Measurements from ENCODE around the gene GNG7.

GNG7 gene

GRCh38 chr19:2600914-2601870, 101.3 kb downstream of the GNG7 start:
- Histone ChIP-seq H3K9me3 (replicated peaks; ENCODE audit: low read length) (no peaks in the 10 kb centered on the region), H3K27me3 (ENCODE audit: control insufficient read depth, insufficient read depth, low read length) (no peaks in the 10 kb centered on the region), H3K4me1 (ENCODE audit: control insufficient read depth, insufficient read depth, low read length) (peaks cover 21% of the 10 kb centered on the region)

DNA sequence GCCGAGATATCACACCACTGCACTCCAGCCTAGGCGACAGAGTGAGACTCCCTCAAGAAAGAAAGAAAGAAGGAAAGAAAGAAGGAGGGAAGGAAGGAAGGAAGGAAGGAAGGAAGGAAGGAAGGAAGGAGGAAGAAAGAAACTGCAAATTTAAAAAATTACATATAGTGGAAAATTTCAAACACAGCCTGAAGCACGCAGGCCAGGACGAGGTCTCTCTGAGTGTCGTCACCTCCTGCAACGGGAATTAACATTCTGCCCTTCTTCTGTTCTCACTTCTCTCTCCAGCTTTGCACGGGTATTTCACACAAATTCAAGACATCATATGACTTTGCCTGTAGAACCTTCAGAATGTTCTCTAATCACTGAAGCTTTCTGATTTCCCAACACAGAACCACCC, 108.2 kb downstream of the GNG7 start:
- H3K9me3 ChIP-seq (replicated peaks; ENCODE audit: low read length), result no peaks in the 10 kb centered on the region

More at GRCh38 chr19:2600914-2601870, 101.3 kb downstream of the GNG7 start:
- no peak overlapping the region for H3K4me2 ChIP-seq (ENCODE audit: low read length)
- H3K9ac ChIP-seq (ENCODE audit: low read depth, low read length), result no peak overlapping the region
- no peak overlapping the region for H3K4me3 ChIP-seq (ENCODE audit: low read length)
- no peaks in the 10 kb centered on the region for H3K36me3 ChIP-seq (ENCODE audit: insufficient read depth, low read length)

DNA sequence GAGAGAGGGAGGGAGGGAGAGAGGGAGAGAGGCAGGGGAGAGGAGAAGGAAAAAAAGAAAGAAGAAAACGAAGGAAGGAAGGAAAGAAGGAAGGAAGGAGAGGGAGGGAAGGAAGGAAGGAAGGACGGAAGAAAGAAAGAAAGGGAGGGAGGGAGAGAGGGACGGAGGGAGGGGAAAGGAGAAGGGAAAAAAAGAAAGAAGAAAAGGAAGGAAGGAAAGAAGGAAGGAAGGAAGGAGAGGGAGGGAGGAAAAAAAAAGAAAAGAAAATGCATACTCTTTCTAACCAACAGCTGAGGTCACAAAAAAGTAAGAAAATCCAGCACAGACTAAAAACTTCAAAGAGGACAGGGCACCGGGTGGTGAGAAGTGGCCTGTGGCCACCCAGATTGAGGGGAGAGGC, 109.7 kb downstream of the GNG7 start:
- H3K36me3 ChIP-seq (ENCODE audit: insufficient read depth, low read length), result no peaks in the 10 kb centered on the region
- H3K9me3 ChIP-seq (replicated peaks; ENCODE audit: low read length), result no peaks in the 10 kb centered on the region
- H3K4me1 ChIP-seq (ENCODE audit: control insufficient read depth, insufficient read depth, low read length), result peaks cover 10% of the 10 kb centered on the region
- no peak overlapping the region for H3K9ac ChIP-seq (ENCODE audit: low read depth, low read length)
- peaks cover 6% of the 10 kb centered on the region for H3K27me3 ChIP-seq (ENCODE audit: control insufficient read depth, insufficient read depth, low read length)
- H3K4me3 ChIP-seq (ENCODE audit: low read length), result no peak overlapping the region
- H3K4me2 ChIP-seq (ENCODE audit: low read length), result no peak overlapping the region

More for the DNA sequence above, 108.2 kb downstream of the GNG7 start:
- H3K36me3 ChIP-seq (ENCODE audit: insufficient read depth, low read length), result no peaks in the 10 kb centered on the region
- peaks cover 3% of the 10 kb centered on the region for H3K4me1 ChIP-seq (ENCODE audit: control insufficient read depth, insufficient read depth, low read length)
- H3K4me3 ChIP-seq (ENCODE audit: low read length), result no peak overlapping the region
- no peak overlapping the region for H3K9ac ChIP-seq (ENCODE audit: low read depth, low read length)
- peaks cover 6% of the 10 kb centered on the region for H3K27me3 ChIP-seq (ENCODE audit: control insufficient read depth, insufficient read depth, low read length)
- H3K4me2 ChIP-seq (ENCODE audit: low read length), result no peak overlapping the region

- Histone ChIP-seq H3K9me3 (replicated peaks; ENCODE audit: low read length) (no peaks in the 10 kb centered on the region), H3K36me3 (ENCODE audit: insufficient read depth, low read length) (no peaks in the 10 kb centered on the region), H3K27me3 (ENCODE audit: control insufficient read depth, insufficient read depth, low read length) (peaks cover 6% of the 10 kb centered on the region)
Measured at GRCh38 chr19:2591537-2592291, 110.8 kb downstream of the GNG7 start.

GRCh38 chr19:2590630-2591399, 111.7 kb downstream of the GNG7 start:
- Histone ChIP-seq H3K27me3 (ENCODE audit: control insufficient read depth, insufficient read depth, low read length) (peaks cover 6% of the 10 kb centered on the region), H3K4me3 (ENCODE audit: low read length) (no peak overlapping the region), H3K4me2 (ENCODE audit: low read length) (no peak overlapping the region), H3K36me3 (ENCODE audit: insufficient read depth, low read length) (no peaks in the 10 kb centered on the region), H3K4me1 (ENCODE audit: control insufficient read depth, insufficient read depth, low read length) (peaks cover 15% of the 10 kb centered on the region), H3K9me3 (replicated peaks; ENCODE audit: low read length) (no peaks in the 10 kb centered on the region), H3K9ac (ENCODE audit: low read depth, low read length) (no peak overlapping the region)

More at GRCh38 chr19:2591537-2592291, 110.8 kb downstream of the GNG7 start:
- Histone ChIP-seq H3K4me2 (ENCODE audit: low read length) (no peak overlapping the region), H3K4me3 (ENCODE audit: low read length) (no peak overlapping the region), H3K9ac (ENCODE audit: low read depth, low read length) (no peak overlapping the region), H3K4me1 (ENCODE audit: control insufficient read depth, insufficient read depth, low read length) (peaks cover 15% of the 10 kb centered on the region)

DNA sequence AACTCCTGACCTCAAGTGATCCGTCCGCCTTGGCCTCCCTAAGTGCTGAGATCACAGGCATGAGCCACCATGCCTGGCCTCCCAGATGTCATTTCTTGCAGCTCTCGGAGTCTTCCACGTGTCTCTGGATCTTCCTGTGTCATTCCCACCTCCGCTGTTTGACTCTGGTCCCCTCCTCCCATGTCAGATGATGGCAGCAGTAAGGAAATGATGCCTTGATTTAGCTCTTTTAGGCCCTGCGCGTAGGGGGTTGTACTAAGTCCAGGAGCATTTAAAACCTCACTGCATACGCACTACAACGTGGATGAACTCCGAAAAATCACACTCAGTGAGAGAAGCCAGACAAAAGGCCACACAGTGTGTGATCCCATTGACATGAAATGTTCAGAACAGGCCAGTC, 113.1 kb downstream of the GNG7 start:
- Histone ChIP-seq H3K27me3 (ENCODE audit: control insufficient read depth, insufficient read depth, low read length) (peaks cover 6% of the 10 kb centered on the region), H3K9me3 (replicated peaks; ENCODE audit: low read length) (no peaks in the 10 kb centered on the region), H3K36me3 (ENCODE audit: insufficient read depth, low read length) (no peaks in the 10 kb centered on the region), H3K4me2 (ENCODE audit: low read length) (no peak overlapping the region), H3K4me1 (ENCODE audit: control insufficient read depth, insufficient read depth, low read length) (peaks cover 15% of the 10 kb centered on the region), H3K4me3 (ENCODE audit: low read length) (no peak overlapping the region), H3K9ac (ENCODE audit: low read depth, low read length) (no peak overlapping the region)

DNA sequence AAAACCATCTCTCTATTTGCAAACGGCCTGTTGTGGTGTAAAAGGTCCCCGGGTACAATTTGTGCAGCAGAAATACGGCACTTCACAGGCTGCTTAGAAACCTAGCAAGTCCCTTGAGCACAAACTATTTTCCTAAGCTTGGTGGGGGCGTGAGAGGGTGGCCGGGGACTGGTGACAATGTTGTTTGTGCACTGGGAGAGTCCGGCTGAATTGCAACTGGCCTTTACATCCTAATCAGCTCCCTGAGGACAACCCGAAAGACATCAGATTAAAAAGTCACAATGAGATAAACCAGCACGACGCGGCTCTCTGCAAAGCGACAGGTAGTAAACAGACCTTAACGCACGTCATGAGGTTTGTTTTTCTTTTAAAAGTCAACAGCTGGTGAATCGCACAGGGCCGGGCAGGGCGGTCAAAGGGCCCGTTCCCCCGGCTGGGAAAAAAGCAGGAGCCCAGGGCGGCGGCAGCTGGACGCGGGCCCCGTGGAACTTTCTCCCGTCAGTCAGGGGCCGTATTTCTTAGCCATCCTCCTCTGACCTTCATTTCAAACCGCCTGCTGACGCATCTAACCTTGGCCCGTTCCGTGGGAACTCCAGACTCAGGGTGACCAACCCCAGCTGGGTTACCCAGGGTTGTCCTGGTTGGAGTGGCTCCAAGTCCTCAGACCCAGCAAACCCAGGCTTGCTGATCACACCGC, 114.3 kb downstream of the GNG7 start:
- no peaks in the 10 kb centered on the region for H3K9me3 ChIP-seq (replicated peaks; ENCODE audit: low read length)
- no peaks in the 10 kb centered on the region for H3K36me3 ChIP-seq (ENCODE audit: insufficient read depth, low read length)
- H3K27me3 ChIP-seq (ENCODE audit: control insufficient read depth, insufficient read depth, low read length), result peaks cover 6% of the 10 kb centered on the region
- H3K4me3 ChIP-seq (ENCODE audit: low read length), result peak overlapping the region; percentile 30
- H3K4me1 ChIP-seq (ENCODE audit: control insufficient read depth, insufficient read depth, low read length), result peaks cover 15% of the 10 kb centered on the region
- peak overlapping the region; percentile 69 for H3K4me2 ChIP-seq (ENCODE audit: low read length)
- peak overlapping the region; percentile 44 for H3K9ac ChIP-seq (ENCODE audit: low read depth, low read length)

- H3K9ac ChIP-seq (ENCODE audit: low read depth, low read length), result peak overlapping the region; percentile 44
- H3K4me2 ChIP-seq (ENCODE audit: low read length), result no peak overlapping the region
- peaks cover 6% of the 10 kb centered on the region for H3K27me3 ChIP-seq (ENCODE audit: control insufficient read depth, insufficient read depth, low read length)
Measured at GRCh38 chr19:2587001-2587719, 115.3 kb downstream of the GNG7 start.

GRCh38 chr19:2586196-2586595, 116.3 kb downstream of the GNG7 start:
- H3K9me3 ChIP-seq (replicated peaks; ENCODE audit: low read length), result no peaks in the 10 kb centered on the region
- H3K9ac ChIP-seq (ENCODE audit: low read depth, low read length), result no peak overlapping the region
- no peaks in the 10 kb centered on the region for H3K36me3 ChIP-seq (ENCODE audit: insufficient read depth, low read length)
- H3K4me3 ChIP-seq (ENCODE audit: low read length), result no peak overlapping the region
- no peak overlapping the region for H3K4me2 ChIP-seq (ENCODE audit: low read length)
- H3K27me3 ChIP-seq (ENCODE audit: control insufficient read depth, insufficient read depth, low read length), result no peaks in the 10 kb centered on the region
- H3K4me1 ChIP-seq (ENCODE audit: control insufficient read depth, insufficient read depth, low read length), result peaks cover 15% of the 10 kb centered on the region

More at GRCh38 chr19:2587001-2587719, 115.3 kb downstream of the GNG7 start:
- Histone ChIP-seq H3K9me3 (replicated peaks; ENCODE audit: low read length) (no peaks in the 10 kb centered on the region), H3K4me3 (ENCODE audit: low read length) (no peak overlapping the region), H3K4me1 (ENCODE audit: control insufficient read depth, insufficient read depth, low read length) (peaks cover 15% of the 10 kb centered on the region), H3K36me3 (ENCODE audit: insufficient read depth, low read length) (no peaks in the 10 kb centered on the region)

- H3K4me3 ChIP-seq (ENCODE audit: low read length), result no peak overlapping the region
- H3K4me2 ChIP-seq (ENCODE audit: low read length), result no peak overlapping the region
- H3K27me3 ChIP-seq (ENCODE audit: control insufficient read depth, insufficient read depth, low read length), result no peaks in the 10 kb centered on the region
- no peaks in the 10 kb centered on the region for H3K9me3 ChIP-seq (replicated peaks; ENCODE audit: low read length)
- H3K36me3 ChIP-seq (ENCODE audit: insufficient read depth, low read length), result no peaks in the 10 kb centered on the region
- H3K4me1 ChIP-seq (ENCODE audit: control insufficient read depth, insufficient read depth, low read length), result peaks cover 24% of the 10 kb centered on the region
- H3K9ac ChIP-seq (ENCODE audit: low read depth, low read length), result no peak overlapping the region
Measured at GRCh38 chr19:2584002-2584401, 118.5 kb downstream of the GNG7 start.
